Parathyroid adenoma (tissue), 2 donors: ENCODE data around the gene PREX1.

Source experiments
- H2AFZ ChIP-seq: fragments of 300-600 bp; sonication (generic); one replicate; pipeline ENCODE4 v1.7.0; 2017; ENCODE audit warnings: antibody characterized with exemption, mild to moderate bottlenecking
- H3K27ac ChIP-seq: fragments of 300-600 bp; sonication (generic); one replicate; pipeline ENCODE4 v1.7.0; 2017
- H3K27me3 ChIP-seq: fragments of 300-600 bp; sonication (generic); one replicate; pipeline ENCODE4 v1.7.0; 2017; ENCODE audit warnings: low read length; ENCODE audit not compliant: control insufficient read depth, insufficient read depth
- H3K36me3 ChIP-seq: fragments of 300-600 bp; sonication (generic); one replicate; pipeline ENCODE4 v1.7.0; 2017; ENCODE audit warnings: low read length; ENCODE audit not compliant: control insufficient read depth, insufficient read depth
- H3K4me1 ChIP-seq: fragments of 300-600 bp; sonication (generic); one replicate; pipeline ENCODE4 v1.7.0; 2017; ENCODE audit warnings: control low read depth
- H3K4me2 ChIP-seq: fragments of 300-600 bp; sonication (generic); one replicate; pipeline ENCODE4 v1.7.0; 2017; ENCODE audit warnings: low read length
- H3K4me3 ChIP-seq: fragments of 300-600 bp; sonication (generic); one replicate; pipeline ENCODE4 v1.7.0; 2017; ENCODE audit warnings: low read depth, low read length
- H3K79me2 ChIP-seq: fragments of 300-600 bp; sonication (generic); one replicate; pipeline ENCODE4 v1.7.0; 2017; ENCODE audit warnings: control low read depth
- H3K9ac ChIP-seq: fragments of 300-600 bp; sonication (generic); one replicate; pipeline ENCODE4 v1.7.0; 2017; ENCODE audit warnings: mild to moderate bottlenecking
- H3K9me3 ChIP-seq: fragments of 300-600 bp; sonication (generic); one replicate; pipeline ENCODE4 v1.7.0; 2017; ENCODE audit warnings: low read length; ENCODE audit not compliant: control insufficient read depth
- TF ChIP-seq, protein P1 (sequence below): fragments of 300-600 bp; sonication (generic); IDR thresholded peaks from one replicate; pipeline ENCODE4 v1.7.0; 2017; ENCODE audit warnings: antibody characterized with exemption, mild to moderate bottlenecking
- donor health status: primary hyperparathyroidism.

Gene PREX1

DNA sequence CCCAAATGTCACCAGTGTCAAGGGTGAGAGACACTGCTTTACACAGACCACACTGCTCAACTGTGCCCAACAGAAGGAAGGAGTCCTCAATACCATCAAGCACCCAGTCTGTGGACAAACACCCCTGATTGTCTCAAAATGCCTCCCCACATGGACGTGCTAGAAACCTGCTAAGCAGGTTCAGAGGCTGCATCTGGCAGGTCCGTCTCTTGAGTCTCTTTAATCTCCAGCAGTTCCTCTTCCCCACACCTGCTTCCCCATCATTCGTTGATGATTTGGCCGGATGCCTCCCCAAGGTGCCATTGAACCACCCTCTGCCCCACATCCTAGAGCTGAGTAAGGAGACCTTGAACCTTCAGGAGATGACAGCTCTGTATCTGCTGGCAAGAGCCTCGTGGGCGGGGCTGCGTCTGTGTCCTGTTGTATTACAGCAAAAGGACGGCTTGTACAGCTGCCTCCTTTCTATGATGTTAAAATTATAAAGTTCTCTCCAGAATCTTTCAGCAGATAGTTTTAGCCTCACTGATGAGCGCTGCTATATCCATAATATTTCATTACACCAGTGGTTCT lies 179.2 kb downstream of the PREX1 start:
- H2AFZ ChIP-seq, result no peak overlapping the region
- H3K4me2 ChIP-seq, result no peak overlapping the region
- H3K79me2 ChIP-seq, result no peaks in the 10 kb centered on the region
- TF ChIP-seq, protein P1, sequence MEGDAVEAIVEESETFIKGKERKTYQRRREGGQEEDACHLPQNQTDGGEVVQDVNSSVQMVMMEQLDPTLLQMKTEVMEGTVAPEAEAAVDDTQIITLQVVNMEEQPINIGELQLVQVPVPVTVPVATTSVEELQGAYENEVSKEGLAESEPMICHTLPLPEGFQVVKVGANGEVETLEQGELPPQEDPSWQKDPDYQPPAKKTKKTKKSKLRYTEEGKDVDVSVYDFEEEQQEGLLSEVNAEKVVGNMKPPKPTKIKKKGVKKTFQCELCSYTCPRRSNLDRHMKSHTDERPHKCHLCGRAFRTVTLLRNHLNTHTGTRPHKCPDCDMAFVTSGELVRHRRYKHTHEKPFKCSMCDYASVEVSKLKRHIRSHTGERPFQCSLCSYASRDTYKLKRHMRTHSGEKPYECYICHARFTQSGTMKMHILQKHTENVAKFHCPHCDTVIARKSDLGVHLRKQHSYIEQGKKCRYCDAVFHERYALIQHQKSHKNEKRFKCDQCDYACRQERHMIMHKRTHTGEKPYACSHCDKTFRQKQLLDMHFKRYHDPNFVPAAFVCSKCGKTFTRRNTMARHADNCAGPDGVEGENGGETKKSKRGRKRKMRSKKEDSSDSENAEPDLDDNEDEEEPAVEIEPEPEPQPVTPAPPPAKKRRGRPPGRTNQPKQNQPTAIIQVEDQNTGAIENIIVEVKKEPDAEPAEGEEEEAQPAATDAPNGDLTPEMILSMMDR, result no peak
- H3K36me3 ChIP-seq, result no peaks in the 10 kb centered on the region
- H3K9me3 ChIP-seq, result no peaks in the 10 kb centered on the region
- no peaks in the 10 kb centered on the region for H3K4me1 ChIP-seq
- H3K9ac ChIP-seq, result no peak overlapping the region
- no peak overlapping the region for H3K4me3 ChIP-seq
- H3K27ac ChIP-seq, result no peak overlapping the region
- no peaks in the 10 kb centered on the region for H3K27me3 ChIP-seq

DNA sequence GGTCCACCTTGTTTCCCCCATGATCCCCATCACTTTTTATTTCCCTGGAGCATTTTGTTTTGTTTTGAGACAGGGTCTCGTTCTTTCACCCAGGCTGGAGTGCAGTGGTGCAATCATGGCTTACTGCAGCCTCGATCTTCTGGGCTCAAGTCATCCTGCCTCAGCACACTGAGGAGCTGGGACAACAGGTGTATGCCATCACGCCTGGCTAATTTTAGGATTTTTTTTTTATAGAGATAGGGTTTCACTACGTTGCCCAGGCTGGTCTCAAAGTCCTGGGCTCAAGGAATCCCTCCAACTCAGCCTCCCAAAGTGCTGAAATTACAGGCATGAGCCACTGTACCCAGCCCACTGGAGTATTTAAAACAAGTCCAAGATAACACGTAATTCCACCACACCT lies 179.9 kb downstream of the PREX1 start:
- Histone ChIP-seq H3K4me1 (no peaks in the 10 kb centered on the region), H2AFZ (no peak overlapping the region), H3K4me3 (no peak overlapping the region), H3K27ac (no peak overlapping the region), H3K4me2 (no peak overlapping the region), H3K27me3 (no peaks in the 10 kb centered on the region), H3K9ac (no peak overlapping the region), H3K9me3 (no peaks in the 10 kb centered on the region), H3K36me3 (no peaks in the 10 kb centered on the region), H3K79me2 (no peaks in the 10 kb centered on the region)
- TF ChIP-seq, protein P1, result no peak

DNA sequence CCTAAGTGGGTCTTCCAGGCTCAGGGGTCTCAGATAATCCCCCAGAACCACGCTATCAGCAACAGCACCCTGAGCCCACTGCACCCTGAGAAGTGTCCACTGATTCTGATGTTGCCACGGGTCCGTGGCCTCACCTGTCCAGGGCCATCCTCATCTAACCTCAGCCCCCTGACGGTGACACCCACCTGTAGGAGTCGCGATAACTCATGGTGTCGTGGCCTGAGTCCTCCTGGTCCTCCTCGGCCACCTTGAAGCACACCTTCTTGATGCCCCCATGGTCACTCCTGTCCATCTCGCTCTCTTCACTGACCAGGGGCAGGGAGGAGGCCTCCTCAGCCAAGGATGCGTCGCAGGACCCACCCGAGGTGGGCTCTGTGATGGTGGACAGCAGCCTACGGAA lies 182.1 kb downstream of the PREX1 start:
- Histone ChIP-seq H3K36me3 (no peaks in the 10 kb centered on the region), H3K79me2 (no peaks in the 10 kb centered on the region)
- TF ChIP-seq, protein P1, result no peak

DNA sequence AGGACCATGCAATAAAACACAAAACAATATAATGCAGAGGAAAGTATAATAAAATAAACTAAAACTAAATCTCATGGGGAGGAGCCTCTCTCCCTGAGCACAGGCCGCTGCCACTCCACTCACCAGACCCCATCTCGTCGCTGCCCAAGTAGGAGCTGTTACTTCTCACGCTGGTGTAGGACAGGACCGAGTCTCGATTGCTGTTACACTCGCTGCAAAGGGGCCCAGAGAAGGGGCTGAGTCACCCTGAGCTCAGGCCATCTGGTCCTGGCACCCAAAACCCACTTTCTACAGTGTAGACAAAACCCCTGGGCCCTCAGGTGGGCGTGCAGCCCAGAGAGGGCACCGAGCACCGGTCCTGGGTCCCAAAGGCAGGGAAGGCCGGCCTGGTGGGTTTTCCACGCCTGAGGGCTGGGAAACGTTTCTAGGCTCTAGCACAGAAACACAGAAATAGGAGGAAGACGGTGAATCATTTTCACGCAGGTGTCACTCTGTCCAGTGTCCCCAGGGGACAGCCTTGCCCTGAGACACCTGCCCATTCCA lies 183.4 kb downstream of the PREX1 start:
- H3K4me1 ChIP-seq, result no peaks in the 10 kb centered on the region
- H3K27ac ChIP-seq, result no peak overlapping the region
- H3K4me2 ChIP-seq, result no peak overlapping the region
- no peak overlapping the region for H3K4me3 ChIP-seq
- H3K9ac ChIP-seq, result no peak overlapping the region
- no peaks in the 10 kb centered on the region for H3K27me3 ChIP-seq
- TF ChIP-seq, protein P1, result no peak
- H3K36me3 ChIP-seq, result no peaks in the 10 kb centered on the region
- H3K79me2 ChIP-seq, result no peaks in the 10 kb centered on the region
- no peaks in the 10 kb centered on the region for H3K9me3 ChIP-seq
- no peak overlapping the region for H2AFZ ChIP-seq

More for the DNA sequence above, 182.1 kb downstream of the PREX1 start:
- Histone ChIP-seq H3K4me3 (no peak overlapping the region), H3K9me3 (no peaks in the 10 kb centered on the region), H3K27me3 (no peaks in the 10 kb centered on the region), H3K4me1 (no peaks in the 10 kb centered on the region), H2AFZ (no peak overlapping the region), H3K9ac (no peak overlapping the region), H3K27ac (no peak overlapping the region), H3K4me2 (no peak overlapping the region)
